HuH-7.5 (cell line): ENCODE results near the gene CNGA4.
"Not testable (repeated sequence)": the region's sequence is repeated elsewhere in the genome, so short reads cannot be mapped to it uniquely, and the experiment has no call there.

Experiments used
- DNase-seq: peaks from one replicate; pipeline ENCODE4 v3.0.0; 2011; ENCODE audit warnings: low spot score

Gene CNGA4

DNA sequence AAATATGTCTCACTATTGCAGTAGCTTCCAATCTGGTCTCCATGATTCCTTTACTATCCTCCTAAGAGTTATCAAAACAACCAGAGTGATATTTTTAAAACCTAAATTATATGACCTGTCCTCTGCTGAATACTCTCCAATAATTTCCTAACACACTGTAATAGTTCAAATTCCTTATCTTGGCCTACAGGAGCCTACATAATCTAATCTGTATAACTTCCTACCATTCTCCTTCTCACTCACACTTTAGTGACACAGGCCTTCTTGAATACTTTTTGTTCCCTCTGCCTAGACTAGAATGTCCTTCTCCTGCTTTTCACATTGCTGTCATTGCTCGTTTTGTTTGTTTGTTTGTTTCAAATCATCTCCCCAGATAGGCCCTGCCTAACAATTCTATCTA, 13.9 kb upstream of the CNGA4 start:
- DNase-seq = no peak

- DNase-seq = no peak
These were observed 13.0 kb upstream of the CNGA4 start for GRCh38 chr11:6225896-6226295.

- no peak for DNase-seq
These were observed 10.4 kb upstream of the CNGA4 start for GRCh38 chr11:6228520-6228919.

DNA sequence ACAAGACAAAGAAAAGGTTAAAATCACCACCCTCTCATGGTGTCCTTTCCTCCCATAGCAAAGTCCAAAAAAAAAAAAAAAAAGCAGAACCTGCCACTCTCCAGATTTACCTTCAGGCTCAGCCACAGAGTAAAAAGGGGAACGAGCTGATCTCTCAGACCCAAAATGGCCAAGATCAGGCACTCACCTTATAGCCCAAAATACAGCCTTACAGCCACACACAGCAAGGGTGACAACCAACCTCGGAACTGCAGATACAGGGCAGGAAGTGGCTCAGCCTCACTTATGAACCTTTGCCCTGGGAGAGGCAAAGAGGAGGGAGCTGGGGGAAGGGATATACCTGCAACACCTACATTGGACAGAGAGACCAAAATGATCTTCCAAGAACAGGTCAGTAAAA, 9.0 kb upstream of the CNGA4 start:
- DNase-seq = peak; percentile 29

GRCh38 chr11:6232899-6233298, 6.0 kb upstream of the CNGA4 start:
- DNase-seq = no peak

DNA sequence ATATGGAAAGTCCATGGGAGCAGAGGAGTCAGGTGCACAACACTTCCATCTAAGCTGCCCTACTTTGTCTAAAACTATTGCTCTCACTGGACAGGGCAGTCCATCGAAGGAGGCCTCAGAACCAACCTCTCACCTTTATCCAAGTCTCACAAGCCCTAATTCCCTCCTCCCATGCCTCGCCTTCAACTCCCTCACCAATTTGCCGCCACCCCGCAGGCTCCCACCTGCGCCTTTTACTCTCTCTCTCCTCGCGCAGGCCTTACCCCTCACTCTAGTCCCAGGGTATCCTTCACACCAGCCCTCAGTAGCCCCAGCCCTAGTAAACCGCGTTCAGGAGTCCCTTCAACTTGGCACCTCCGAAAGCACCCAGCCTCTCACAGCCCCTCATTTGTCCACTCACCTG, 4.9 kb upstream of the CNGA4 start:
- no peak for DNase-seq

- peak; percentile 79 for DNase-seq
These were observed 4.3 kb upstream of the CNGA4 start, which contains the start of gene FHIP1B for GRCh38 chr11:6234387-6235107. TSS of gene FHIP1B (minus strand) at chr11:6234636. CDS start at chr11:6224516, 10,120 bp downstream.

DNA sequence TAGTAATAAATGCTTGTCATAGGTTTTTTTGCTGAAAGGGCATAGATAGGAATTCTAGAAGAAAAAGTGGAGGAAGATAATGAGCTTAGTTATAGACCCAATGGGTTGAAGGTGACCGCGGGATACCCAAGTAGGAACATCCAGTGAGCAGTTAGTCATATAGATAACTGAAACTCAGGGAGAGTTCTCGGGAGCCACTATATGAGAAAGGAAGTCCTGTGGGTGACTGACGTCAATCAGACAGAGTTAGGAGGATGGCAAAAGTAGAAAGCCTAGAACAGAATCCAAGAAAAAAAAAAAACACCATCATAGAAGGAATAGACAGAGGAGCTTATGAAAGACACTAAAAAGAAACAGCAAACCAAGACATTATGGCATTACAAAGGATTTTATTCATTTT, 1.6 kb upstream of the CNGA4 start:
- no peak for DNase-seq

- DNase-seq = no peak
These were observed 1.1 kb upstream of the CNGA4 start for GRCh38 chr11:6237761-6238302.

GRCh38 chr11:6240139-6240538, 1.2 kb downstream of the CNGA4 start:
- DNase-seq = no peak

GRCh38 chr11:6240781-6241180, 1.9 kb downstream of the CNGA4 start:
- no peak for DNase-seq

GRCh38 chr11:6241316-6241715, 2.4 kb downstream of the CNGA4 start:
- DNase-seq = no peak

DNA sequence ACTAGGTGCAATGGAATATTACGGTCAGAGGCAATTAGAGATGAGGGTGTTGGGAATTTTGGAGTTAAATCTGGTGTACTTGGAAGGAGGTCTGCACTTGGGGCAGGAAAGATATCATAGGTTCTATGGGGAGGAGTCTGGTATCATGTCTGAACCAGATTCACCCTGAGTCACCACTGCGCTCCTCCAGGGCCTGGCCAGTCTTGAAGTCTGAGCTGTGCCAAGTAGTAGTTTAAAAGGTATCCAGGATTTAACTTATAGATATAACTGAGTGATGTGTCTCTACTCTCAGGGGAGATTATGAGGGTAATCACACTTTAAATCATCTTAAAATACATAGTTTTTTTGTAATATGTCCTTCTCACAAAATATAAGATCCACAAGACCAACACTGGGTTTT, 6.6 kb downstream of the CNGA4 start:
- no peak for DNase-seq

- DNase-seq = no peak
These were observed 9.4 kb downstream of the CNGA4 start for GRCh38 chr11:6248248-6248647.

- not testable (repeated sequence) for DNase-seq
These were observed 10.0 kb downstream of the CNGA4 start for GRCh38 chr11:6248897-6249296.

DNA sequence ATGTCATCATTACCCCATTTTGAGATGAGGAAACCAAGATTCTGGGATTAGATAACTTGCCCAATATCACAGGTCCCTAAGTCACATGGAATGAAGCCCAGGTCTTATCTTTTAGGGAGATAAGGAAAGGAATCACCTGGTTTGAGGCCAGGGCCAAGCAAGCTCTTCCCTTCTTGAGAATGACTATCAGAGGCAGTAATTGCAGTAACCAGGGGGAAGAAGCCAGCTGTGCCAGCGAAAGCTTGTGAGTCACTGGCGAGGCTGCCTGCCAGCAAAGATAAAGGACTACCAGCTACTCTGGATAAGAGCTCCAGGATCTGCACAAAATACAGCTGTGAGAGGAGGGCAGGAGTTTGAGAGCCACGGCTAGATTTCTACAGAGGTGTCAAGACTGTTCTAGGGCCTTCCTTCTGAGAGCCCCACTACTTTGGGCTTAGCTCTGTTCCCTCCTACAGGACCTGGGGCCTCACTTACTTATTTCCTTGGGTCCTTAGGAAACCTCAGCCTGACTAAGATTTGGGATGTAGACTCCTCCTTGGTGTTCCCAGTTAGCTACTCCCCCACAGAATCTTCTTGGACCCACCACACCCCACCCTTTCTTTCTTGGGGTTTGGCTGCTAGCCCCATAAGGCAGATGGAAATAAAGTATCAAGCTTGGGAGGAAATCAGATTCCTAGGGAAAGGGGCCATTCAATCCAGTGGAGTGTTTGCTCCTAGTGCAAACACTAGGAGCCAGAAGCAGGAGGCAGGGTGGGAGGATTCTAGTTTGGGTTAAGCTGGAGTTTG, 11.1 kb downstream of the CNGA4 start:
- no peak for DNase-seq

DNA sequence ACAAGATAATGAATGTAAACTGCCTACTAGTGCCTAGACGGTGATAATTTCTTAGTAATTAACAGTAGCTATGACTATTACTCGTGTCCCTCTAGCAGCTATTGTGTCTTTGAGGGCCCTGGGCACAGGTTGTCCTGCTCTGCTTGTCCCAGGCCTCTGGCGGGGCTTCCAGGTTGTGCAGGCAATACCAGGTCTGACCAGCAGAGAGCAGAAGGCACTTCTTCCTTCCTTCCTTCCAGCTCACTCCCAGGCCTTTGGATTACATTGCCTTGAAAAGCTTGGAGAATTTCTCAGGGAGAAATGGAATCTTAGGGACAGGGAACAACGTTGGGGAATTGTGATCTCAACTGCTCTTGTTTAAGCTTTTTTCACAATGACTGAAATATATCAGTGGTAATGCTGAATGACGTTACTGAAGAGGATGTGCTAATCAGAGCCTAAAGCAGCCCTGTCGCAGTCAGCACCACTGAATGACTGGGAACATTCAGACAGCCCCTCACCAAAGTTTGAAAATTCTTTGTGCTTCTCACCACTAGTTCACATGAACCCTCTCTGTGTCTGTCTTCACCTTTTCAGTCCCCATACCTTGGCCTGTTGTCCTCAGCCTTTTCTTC, 12.3 kb downstream of the CNGA4 start:
- peak; percentile 68 for DNase-seq

GRCh38 chr11:6251990-6252473, 13.1 kb downstream of the CNGA4 start:
- DNase-seq = no peak

GRCh38 chr11:6253197-6253596, 14.3 kb downstream of the CNGA4 start:
- DNase-seq = no peak

DNA sequence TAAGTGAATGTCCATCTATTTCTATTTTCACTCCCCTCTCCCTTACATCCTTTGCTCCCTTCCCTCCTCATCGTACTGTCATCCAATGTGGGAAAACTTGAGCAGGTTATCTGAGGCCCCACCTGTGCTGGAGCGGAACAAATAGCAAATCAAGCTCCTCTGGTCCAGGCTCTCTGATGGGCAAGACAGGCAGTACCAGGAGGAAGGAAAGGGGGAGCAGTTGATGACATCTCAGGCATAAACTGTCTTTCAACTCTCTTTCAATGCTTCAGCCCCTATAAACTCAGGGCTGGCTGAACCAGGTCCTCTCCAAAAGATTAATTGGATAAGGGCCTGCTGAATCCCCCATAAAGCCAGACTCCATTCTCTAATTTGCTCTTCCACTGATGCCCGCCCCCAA, 19.3 kb downstream of the CNGA4 start:
- DNase-seq = no peak

DNA sequence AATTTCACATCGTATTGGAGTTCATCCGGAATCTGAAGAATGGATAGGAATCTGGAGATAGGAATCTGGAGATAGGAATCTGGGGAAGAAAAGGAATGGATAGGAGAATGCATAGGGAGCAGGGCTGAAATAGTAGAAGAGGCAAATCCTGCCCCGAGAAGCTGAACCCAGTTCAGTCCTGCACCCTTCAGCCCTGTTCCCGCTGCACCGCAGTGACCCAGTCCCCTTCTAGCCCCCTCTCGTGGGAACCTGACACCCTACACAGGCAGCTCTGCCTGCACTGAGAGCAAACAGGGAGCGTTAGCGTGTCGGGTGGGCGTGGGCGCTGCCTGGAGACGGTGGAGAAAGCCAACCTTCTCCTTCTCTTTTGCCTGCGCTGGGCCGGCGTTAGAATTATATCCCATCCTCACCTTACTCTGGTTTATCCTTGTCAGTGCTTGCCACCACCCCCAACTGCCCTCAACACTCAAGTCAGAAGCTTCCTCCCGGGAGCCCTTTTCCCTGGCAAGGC, 19.7 kb downstream of the CNGA4 start:
- no peak for DNase-seq

GRCh38 chr11:6260207-6260726, 21.4 kb downstream of the CNGA4 start:
- DNase-seq = no peak
